ENCODE measurements around the gene TECPR1.

GRCh38 chr7:98286701-98287485 lies 34.9 kb upstream of the TECPR1 start:
- TF ChIP-seq CTCF (conservative IDR thresholded peaks at IDR 0.05; ENCODE audit: low read depth, low read length) (no peak), SMC3 (IDR thresholded peaks at IDR 0.05; ENCODE audit: low read depth, low read length) (no peak), ELK1 (IDR thresholded peaks at IDR 0.05; ENCODE audit: borderline replicate concordance, low read depth, low read length) (no peak)

Data from IMR-90 (cell line).